ENCODE results near the gene MAN1C1.
"Not testable (repeated sequence)": the region's sequence is repeated elsewhere in the genome, so short reads cannot be mapped to it uniquely, and the experiment has no call there.

The MAN1C1 gene

GRCh38 chr1:25723250-25723880, 106.8 kb downstream of the MAN1C1 start:
- no peak for DNase-seq

GRCh38 chr1:25724201-25724600, 107.6 kb downstream of the MAN1C1 start:
- DNase-seq: no peak

DNA sequence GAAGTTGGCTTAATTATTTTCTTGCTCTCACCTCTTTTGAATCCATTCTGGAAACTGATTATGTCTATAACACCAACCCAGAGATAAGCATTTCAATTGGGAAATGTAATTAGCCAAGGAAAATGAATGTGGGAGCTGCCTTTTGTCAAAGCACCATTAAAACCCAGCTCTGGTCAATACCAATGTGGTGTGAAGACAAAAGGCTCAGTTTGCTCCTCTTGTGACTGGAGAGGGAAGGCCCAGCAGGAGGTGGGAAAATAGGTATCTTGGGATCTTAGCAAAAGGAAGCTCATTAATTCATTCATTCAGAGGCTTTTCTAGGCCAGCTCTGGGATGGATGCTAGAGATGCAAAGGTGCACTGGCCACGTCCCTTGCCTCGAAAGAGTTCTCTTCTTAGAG, 108.4 kb downstream of the MAN1C1 start:
- DNase-seq: no peak

- DNase-seq: no peak
Observed at GRCh38 chr1:25725482-25725881, 108.9 kb downstream of the MAN1C1 start.

DNA sequence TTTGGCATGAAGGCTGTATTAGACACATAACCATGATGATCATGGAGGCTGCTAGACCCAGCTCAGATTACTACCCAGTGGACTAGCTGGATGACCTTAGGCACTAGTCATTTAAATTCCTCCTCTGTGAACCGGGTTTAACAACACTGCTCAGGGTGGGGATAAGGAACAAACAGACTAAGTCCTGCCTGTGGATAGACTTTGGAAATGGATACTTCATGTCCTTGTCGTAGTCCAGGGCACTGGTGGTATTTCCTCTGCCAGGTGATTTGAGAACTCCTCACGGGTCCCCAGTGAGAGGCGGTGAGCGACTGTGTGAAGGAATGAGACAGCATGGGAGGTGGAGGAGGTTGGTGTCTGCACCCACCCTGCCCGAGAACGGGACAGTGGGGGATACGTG, 110.5 kb downstream of the MAN1C1 start:
- no peak for DNase-seq

- no peak for DNase-seq
Observed at GRCh38 chr1:25727635-25728286, 111.2 kb downstream of the MAN1C1 start.

DNA sequence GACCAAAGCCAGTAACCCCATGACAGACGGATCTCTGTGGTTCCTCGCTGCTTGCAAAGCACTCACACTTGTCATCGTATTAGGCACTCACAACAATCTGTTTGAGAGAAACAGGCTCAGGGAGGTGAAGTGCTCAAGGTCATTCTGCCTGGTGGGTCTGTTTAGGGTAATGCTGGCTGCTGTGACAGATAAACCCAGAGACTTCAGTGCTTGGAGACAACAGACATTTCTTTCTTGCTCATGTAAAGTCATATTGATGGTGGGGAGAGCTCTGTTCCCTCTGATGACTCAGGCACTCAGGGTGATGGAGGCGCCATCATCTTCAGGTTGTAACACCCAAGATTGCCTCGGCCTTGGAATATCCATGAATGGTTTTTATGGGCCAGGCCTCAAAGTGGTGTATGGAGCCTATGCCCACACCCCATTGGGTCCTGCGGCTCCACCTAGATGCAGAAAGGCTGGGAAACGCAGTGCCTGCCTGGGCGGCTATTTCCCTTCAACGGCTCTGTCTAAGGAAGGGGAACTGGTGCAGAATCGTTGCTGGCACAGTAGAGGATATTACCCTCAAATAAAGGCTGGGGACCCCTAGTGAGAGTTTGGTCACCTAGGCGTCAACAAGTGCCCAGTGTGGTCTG, 111.8 kb downstream of the MAN1C1 start:
- DNase-seq: no peak

GRCh38 chr1:25729045-25729444, 112.5 kb downstream of the MAN1C1 start:
- DNase-seq: no peak

DNA sequence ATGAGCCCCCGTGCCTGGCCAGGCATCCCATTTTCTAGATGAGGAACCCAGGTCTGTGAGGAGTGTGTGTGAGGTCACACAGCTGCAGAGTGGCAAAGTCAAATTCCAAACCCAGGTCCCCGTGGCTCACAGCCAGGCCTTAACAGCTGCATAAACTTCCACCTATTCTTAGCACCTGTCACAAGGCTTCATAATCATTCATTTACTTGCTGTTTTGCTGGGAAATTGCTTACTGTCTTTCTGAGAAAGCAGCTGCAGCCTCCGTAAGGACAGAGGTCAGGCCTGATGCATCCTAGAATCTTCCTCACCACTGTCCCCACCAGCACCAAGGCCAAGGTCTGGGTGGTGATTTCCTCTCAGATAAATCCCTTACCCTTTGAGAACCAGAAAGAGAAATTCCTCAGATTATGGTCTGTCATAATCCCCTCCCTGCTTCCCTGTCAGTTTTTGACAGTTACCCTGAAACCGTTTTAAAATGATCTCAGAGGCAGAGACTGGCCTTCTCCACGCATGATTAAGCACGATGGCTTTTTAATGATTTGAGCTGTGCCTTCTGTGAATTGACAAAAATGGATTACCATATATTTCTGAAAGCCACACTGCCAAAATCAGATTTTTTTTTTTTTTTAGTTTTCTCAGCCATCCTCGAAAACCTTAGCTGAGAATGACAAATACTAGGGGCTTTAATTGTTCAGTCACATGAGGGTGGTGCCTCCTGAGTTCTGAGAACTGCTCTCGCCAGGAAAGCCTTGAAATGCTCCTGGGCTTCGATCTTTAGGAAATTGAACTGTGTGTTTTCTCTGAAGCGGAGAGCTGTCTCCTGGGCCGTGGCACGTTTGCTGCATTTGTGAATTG, 113.4 kb downstream of the MAN1C1 start:
- peak; percentile 34 for DNase-seq

DNA sequence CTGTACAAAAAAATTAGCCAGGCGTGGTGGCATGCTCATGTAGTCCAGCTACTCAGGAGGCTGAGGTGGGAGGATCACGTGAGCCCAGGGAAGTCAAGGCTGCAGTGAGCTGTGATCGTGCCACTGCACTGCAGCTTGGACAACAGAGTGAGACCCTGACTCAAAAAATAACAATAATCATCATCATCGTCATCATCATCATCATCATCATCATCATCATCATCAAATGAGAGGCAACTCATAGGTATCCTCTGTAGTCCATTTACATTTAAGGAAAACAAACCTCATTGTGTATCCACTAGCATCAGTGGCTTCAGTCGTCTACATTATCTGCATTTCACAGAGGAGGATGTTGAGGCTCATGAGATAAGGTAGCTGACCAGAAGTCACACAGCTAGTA, 114.6 kb downstream of the MAN1C1 start:
- DNase-seq: no peak

- peak; percentile 26 for DNase-seq
Observed at GRCh38 chr1:25731626-25732370, 115.2 kb downstream of the MAN1C1 start.

DNA sequence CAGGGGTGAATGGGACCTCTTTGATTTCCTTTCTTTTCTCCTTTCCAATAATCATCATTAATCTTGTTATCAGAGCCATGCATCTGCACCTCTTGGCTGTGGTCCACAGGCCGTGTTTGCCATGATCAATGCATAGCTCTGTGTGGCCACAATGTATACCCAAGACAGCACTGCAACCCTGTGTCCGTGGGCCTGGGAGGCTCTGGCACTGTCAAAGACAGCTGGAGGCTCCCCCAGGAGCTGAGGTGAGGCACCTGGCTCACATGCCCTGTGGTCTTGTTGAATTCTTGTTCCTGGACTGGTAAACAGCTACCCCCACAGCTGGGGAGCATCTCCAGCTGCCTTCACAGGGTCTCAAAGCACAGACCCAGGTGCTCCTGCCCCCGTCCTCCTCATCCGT, 116.2 kb downstream of the MAN1C1 start:
- no peak for DNase-seq

- DNase-seq: no peak
Observed at GRCh38 chr1:25733271-25733670, 116.7 kb downstream of the MAN1C1 start.

DNA sequence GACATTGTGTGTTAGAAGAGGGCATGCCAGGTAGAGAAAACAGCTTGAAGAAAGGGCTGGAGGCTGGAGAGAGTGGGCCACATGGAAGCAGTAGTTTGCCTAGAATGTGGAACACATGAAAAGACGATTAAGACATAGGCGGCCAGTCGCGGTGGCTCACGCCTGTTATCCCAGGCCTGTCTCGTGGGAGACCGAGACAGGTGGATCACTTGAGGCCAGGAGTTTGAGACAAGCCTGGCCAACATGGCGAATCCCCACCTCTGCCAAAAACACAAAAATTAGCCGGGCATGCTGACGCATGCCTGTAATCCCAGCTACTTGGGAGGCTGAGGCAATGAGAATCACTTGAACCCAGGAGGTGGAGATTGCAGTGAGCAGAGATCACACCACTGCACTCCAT, 118.4 kb downstream of the MAN1C1 start:
- not testable (repeated sequence) for DNase-seq

GRCh38 chr1:25735956-25736529, 119.5 kb downstream of the MAN1C1 start:
- DNase-seq: no peak

DNA sequence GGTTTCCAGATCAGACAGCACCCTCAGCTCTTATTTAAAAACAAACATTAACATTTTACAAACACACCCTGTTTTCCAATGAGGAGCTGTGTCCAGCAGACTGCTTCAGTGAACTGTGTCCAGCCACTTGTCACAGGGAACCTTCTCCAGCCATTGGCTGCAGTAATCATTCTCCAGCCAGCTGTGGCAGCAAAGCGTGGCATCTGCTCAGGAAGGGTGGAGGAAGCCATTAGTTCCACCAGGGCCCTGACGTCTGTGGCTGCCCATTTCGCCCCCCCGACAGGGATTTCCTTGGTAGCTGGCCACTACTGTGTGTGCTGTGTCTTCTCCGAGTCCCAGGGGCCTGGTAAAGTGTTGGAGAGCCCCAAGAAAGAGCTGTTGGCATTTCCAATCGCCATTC, 120.5 kb downstream of the MAN1C1 start:
- DNase-seq: no peak

- DNase-seq: peak; percentile 28
Observed at GRCh38 chr1:25738499-25738898, 121.9 kb downstream of the MAN1C1 start.

DNA sequence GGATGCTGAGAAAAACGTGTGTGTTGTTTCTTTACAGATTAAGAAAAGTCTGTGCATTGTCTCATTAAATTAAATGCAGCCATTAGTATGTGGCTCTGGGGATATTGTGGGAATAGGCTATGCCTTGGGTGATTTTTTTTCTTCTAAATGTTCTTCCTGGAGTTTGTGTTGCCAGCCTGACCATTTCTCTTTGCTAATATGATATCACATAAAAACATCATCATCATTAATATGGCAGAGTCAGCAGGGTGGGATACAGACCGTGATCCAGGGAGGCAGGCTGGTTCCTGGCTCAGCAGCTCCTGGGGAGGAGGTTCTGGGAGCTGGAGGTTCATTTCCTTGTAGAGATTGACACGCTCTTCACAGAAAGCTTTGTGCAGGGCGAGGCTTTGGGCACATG, 122.8 kb downstream of the MAN1C1 start:
- DNase-seq: no peak

- no peak for DNase-seq
Observed at GRCh38 chr1:25740071-25740470, 123.5 kb downstream of the MAN1C1 start.

DNA sequence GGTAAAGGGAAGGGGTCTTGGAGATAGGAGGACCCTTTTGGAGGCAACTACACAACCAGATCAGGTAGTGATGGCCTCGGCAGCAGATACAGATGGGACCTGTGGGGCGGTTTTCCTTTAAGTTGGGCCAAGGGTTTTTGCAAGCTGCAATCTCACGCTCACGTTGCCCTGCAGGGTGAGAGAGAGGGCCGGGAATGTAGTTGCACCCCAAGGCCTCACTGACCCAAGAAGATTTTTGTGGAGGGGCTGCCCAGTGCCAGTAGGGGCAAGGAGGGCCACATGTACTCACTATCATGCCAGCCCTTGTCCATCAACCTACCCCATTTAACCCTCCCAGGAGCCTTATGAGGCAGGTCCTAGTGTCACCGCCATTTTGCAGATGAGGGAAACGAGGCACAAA, 125.7 kb downstream of the MAN1C1 start:
- DNase-seq: no peak

GRCh38 chr1:25743164-25744139, 126.9 kb downstream of the MAN1C1 start:
- DNase-seq: peak; percentile 73
